ENCODE results near the gene ALK.

The ALK gene

DNA sequence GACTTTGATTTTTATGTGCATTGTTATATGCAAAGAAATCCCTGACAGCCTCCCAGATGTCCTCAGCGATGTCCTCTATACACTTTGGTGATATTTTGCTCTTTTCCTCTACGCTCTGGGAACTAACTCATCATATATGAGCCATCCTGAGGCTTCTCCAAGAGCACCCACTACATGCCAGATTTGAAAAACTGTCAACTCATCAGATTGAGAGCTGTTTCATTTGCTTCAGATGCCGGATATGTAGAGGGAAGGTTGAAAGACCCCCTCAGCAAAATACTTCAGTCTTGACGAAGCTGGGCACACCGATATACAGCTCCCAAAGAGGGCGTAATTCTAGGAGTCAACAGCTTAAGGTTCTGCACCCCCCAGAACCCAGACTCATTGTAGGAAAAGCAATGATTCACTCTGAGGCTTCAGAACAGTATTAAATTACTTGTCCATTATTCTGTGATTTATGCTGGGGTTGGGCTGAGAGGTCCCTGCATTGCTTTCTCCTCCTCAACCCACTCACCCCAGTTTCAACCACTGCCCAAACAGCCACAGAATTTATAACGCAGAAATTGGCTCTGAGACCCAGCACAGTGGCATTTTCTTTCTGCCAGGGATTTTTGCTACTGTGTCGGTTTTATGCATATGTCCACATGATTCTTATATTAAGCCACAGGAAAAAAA is 341.8 kb downstream of the ALK start:
- Histone ChIP-seq H3K4me1 (ENCODE audit: insufficient read depth, low read length, severe bottlenecking) (no peaks in the 10 kb centered on the region), H3K27me3 (ENCODE audit: insufficient read depth, low read length) (no peaks in the 10 kb centered on the region; the same call in 1 of the 2 replicates), H3K9me2 (ENCODE audit: low read depth, low read length) (no peaks in the 10 kb centered on the region), H3K4me3 (ENCODE audit: low read depth, low read length, poor library complexity, severe bottlenecking) (no peak overlapping the region), H3K9ac (ENCODE audit: low read length) (no peak overlapping the region), H3K27ac (ENCODE audit: low read depth, low read length, poor library complexity, severe bottlenecking) (no peak overlapping the region), H2AFZ (ENCODE audit: low read length) (no peak overlapping the region), H3K9me3 (ENCODE audit: low read length) (no peaks in the 10 kb centered on the region), H3K4me2 (ENCODE audit: low read length) (no peak overlapping the region), H3K36me3 (ENCODE audit: insufficient read depth, low read length) (no peaks in the 10 kb centered on the region), H3F3A (ENCODE audit: insufficient read depth, low read length) (no peaks in the 10 kb centered on the region), H3K79me2 (ENCODE audit: insufficient read depth, low read length) (no peaks in the 10 kb centered on the region), H4K20me1 (ENCODE audit: insufficient read depth, low read length) (no peaks in the 10 kb centered on the region)
- TF ChIP-seq, protein P1, sequence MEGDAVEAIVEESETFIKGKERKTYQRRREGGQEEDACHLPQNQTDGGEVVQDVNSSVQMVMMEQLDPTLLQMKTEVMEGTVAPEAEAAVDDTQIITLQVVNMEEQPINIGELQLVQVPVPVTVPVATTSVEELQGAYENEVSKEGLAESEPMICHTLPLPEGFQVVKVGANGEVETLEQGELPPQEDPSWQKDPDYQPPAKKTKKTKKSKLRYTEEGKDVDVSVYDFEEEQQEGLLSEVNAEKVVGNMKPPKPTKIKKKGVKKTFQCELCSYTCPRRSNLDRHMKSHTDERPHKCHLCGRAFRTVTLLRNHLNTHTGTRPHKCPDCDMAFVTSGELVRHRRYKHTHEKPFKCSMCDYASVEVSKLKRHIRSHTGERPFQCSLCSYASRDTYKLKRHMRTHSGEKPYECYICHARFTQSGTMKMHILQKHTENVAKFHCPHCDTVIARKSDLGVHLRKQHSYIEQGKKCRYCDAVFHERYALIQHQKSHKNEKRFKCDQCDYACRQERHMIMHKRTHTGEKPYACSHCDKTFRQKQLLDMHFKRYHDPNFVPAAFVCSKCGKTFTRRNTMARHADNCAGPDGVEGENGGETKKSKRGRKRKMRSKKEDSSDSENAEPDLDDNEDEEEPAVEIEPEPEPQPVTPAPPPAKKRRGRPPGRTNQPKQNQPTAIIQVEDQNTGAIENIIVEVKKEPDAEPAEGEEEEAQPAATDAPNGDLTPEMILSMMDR (IDR thresholded peaks at IDR 0.05; ENCODE audit: low read length): no peak
- TF ChIP-seq EZH2 (IDR thresholded peaks at IDR 0.05; ENCODE audit: borderline replicate concordance, low read length): no peak

GRCh38 chr2:29578084-29578598 is 343.2 kb downstream of the ALK start:
- H2AFZ ChIP-seq (ENCODE audit: low read length): no peak overlapping the region
- H3K9me3 ChIP-seq (ENCODE audit: low read length): no peaks in the 10 kb centered on the region
- H3F3A ChIP-seq (ENCODE audit: insufficient read depth, low read length): no peaks in the 10 kb centered on the region
- H3K4me1 ChIP-seq (ENCODE audit: insufficient read depth, low read length, severe bottlenecking): no peaks in the 10 kb centered on the region
- TF ChIP-seq, protein P1 (IDR thresholded peaks at IDR 0.05; ENCODE audit: low read length): no peak
- TF ChIP-seq EZH2 (IDR thresholded peaks at IDR 0.05; ENCODE audit: borderline replicate concordance, low read length): no peak
- H3K36me3 ChIP-seq (ENCODE audit: insufficient read depth, low read length): no peaks in the 10 kb centered on the region
- H3K79me2 ChIP-seq (ENCODE audit: insufficient read depth, low read length): no peaks in the 10 kb centered on the region
- no peaks in the 10 kb centered on the region for H4K20me1 ChIP-seq (ENCODE audit: insufficient read depth, low read length)
- no peaks in the 10 kb centered on the region for H3K9me2 ChIP-seq (ENCODE audit: low read depth, low read length)
- no peak overlapping the region for H3K9ac ChIP-seq (ENCODE audit: low read length)
- H3K27ac ChIP-seq (ENCODE audit: low read depth, low read length, poor library complexity, severe bottlenecking): no peak overlapping the region
- H3K27me3 ChIP-seq (ENCODE audit: insufficient read depth, low read length): no peaks in the 10 kb centered on the region; the same call in 1 of the 2 replicates
- H3K4me2 ChIP-seq (ENCODE audit: low read length): no peak overlapping the region
- no peak overlapping the region for H3K4me3 ChIP-seq (ENCODE audit: low read depth, low read length, poor library complexity, severe bottlenecking)

- Histone ChIP-seq H3K4me2 (ENCODE audit: low read length) (no peak overlapping the region), H3K9ac (ENCODE audit: low read length) (no peak overlapping the region), H3K27me3 (ENCODE audit: insufficient read depth, low read length) (no peaks in the 10 kb centered on the region; the same call in 1 of the 2 replicates), H2AFZ (ENCODE audit: low read length) (no peak overlapping the region), H3K79me2 (ENCODE audit: insufficient read depth, low read length) (no peaks in the 10 kb centered on the region), H3K4me3 (ENCODE audit: low read depth, low read length, poor library complexity, severe bottlenecking) (no peak overlapping the region), H3F3A (ENCODE audit: insufficient read depth, low read length) (no peaks in the 10 kb centered on the region), H3K27ac (ENCODE audit: low read depth, low read length, poor library complexity, severe bottlenecking) (no peak overlapping the region), H3K9me2 (ENCODE audit: low read depth, low read length) (no peaks in the 10 kb centered on the region), H3K4me1 (ENCODE audit: insufficient read depth, low read length, severe bottlenecking) (no peaks in the 10 kb centered on the region), H4K20me1 (ENCODE audit: insufficient read depth, low read length) (no peaks in the 10 kb centered on the region), H3K9me3 (ENCODE audit: low read length) (no peaks in the 10 kb centered on the region), H3K36me3 (ENCODE audit: insufficient read depth, low read length) (no peaks in the 10 kb centered on the region)
- TF ChIP-seq EZH2 (IDR thresholded peaks at IDR 0.05; ENCODE audit: borderline replicate concordance, low read length): no peak
- TF ChIP-seq, protein P1 (IDR thresholded peaks at IDR 0.05; ENCODE audit: low read length): no peak
These were observed 345.2 kb downstream of the ALK start for GRCh38 chr2:29576231-29576630.
